GM06990 (cell line): ENCODE measurements around the gene SULT1A2.

Experiments
- DNase-seq: peaks from one replicate; pipeline ENCODE4 v3.0.0-alpha.2; 2011; ENCODE audit not compliant: insufficient read length; ENCODE audit errors: extremely low read depth
- H3K27me3 ChIP-seq: replicated peaks from 2 replicates; pipeline ENCODE4 v1.6.0; 2011; ENCODE audit warnings: low read length; ENCODE audit not compliant: control insufficient read depth, insufficient read depth
- H3K36me3 ChIP-seq: 2 replicates; pipeline ENCODE4 v1.5.1; 2011; ENCODE audit warnings: low read length; ENCODE audit not compliant: control insufficient read depth, insufficient read depth
- H3K4me3 ChIP-seq: replicated peaks from 2 replicates; pipeline ENCODE4 v1.5.1; 2011; ENCODE audit warnings: low read depth, mild to moderate bottlenecking, control low read depth, low read length
- TF ChIP-seq, protein P1 (sequence below): IDR thresholded peaks from 2 replicates; pipeline ENCODE4 v1.5.1; 2011; ENCODE audit warnings: low read length, control low read depth, mild to moderate bottlenecking, inconsistent platforms; ENCODE audit not compliant: insufficient read depth, poor library complexity, severe bottlenecking

The SULT1A2 gene

GRCh38 chr16:28590384-28591340 is 6.2 kb downstream of the SULT1A2 start:
- no peaks in the 10 kb centered on the region for H3K27me3 ChIP-seq
- DNase-seq = no peak
- no peak overlapping the region for H3K4me3 ChIP-seq
- TF ChIP-seq, protein P1, sequence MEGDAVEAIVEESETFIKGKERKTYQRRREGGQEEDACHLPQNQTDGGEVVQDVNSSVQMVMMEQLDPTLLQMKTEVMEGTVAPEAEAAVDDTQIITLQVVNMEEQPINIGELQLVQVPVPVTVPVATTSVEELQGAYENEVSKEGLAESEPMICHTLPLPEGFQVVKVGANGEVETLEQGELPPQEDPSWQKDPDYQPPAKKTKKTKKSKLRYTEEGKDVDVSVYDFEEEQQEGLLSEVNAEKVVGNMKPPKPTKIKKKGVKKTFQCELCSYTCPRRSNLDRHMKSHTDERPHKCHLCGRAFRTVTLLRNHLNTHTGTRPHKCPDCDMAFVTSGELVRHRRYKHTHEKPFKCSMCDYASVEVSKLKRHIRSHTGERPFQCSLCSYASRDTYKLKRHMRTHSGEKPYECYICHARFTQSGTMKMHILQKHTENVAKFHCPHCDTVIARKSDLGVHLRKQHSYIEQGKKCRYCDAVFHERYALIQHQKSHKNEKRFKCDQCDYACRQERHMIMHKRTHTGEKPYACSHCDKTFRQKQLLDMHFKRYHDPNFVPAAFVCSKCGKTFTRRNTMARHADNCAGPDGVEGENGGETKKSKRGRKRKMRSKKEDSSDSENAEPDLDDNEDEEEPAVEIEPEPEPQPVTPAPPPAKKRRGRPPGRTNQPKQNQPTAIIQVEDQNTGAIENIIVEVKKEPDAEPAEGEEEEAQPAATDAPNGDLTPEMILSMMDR = no peak
- H3K36me3 ChIP-seq = peaks cover 8% of the 10 kb centered on the region

DNA sequence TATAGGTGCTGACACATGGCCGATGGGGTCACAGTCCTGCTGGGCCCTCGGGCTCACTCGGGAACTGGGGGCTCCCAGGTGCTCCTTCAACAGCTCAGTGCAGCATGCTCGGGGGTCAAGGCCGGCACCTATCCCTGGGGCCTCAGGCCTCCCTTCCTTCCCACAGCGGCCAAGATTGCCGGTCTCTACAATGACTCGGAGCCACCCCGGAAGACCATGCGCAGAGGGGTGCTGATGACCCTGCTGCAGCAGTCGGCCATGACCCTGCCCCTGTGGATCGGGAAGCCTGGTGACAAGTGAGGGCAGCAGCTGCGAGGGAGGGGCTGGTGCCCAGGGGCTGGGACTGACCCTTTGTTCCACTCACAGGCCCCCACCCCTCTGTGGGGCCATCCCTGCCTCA is 6.9 kb downstream of the SULT1A2 start:
- TF ChIP-seq, protein P1 = no peak
- no peak for DNase-seq
- H3K4me3 ChIP-seq = no peak overlapping the region
- H3K36me3 ChIP-seq = peaks cover 11% of the 10 kb centered on the region
- no peaks in the 10 kb centered on the region for H3K27me3 ChIP-seq

DNA sequence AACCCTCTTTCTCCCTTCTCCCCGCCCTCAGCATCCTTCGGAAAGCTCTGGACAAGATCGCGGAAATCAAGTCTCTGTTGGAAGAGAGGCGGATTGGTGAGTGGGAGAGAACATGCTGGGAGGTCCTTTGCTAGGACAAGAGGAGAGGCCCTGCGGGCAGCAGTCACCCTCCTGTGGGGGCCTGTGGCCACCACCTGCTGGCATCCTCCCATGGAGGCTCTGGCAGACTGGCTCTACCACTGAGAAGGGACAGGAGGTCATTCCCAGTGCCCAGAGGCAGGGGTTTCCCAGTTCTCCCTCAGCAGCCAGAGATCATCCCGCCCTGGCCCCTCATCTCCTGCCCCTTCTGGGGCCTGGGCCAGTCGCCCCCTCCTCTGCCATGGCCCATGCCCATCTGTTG is 7.8 kb downstream of the SULT1A2 start:
- peaks cover 11% of the 10 kb centered on the region for H3K36me3 ChIP-seq

GRCh38 chr16:28587386-28587785 is 9.5 kb downstream of the SULT1A2 start:
- no peak for DNase-seq
- H3K27me3 ChIP-seq = no peaks in the 10 kb centered on the region
- TF ChIP-seq, protein P1 = no peak
- H3K36me3 ChIP-seq = peaks cover 11% of the 10 kb centered on the region
- H3K4me3 ChIP-seq = no peak overlapping the region

More for the DNA sequence above, 7.8 kb downstream of the SULT1A2 start:
- no peak for DNase-seq
- TF ChIP-seq, protein P1 = no peak
- H3K27me3 ChIP-seq = no peaks in the 10 kb centered on the region
- H3K4me3 ChIP-seq = no peak overlapping the region

DNA sequence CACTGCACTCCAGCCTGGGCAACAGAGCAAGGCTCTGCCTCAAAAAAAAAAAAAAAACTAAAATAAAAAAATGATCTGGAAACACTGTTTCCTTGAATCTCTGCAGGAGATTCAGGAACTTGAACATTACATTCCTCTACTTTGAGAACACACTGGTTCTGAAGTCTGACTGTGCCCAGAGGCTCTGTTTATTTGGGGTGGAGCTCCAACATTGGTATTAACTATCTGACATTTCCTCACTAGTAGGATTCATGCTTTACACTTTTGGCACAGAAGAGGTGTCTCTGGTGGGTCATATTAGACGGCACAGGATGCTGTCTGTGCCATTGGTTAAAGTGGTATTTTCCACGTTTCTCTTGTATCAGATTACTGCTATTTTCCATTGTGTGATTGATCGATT is 10.4 kb downstream of the SULT1A2 start:
- Histone ChIP-seq H3K27me3 (no peaks in the 10 kb centered on the region), H3K4me3 (no peak overlapping the region), H3K36me3 (peaks cover 12% of the 10 kb centered on the region)
- no peak for DNase-seq
- TF ChIP-seq, protein P1 = no peak
